ENCODE results near the gene EFNA2.

DNA sequence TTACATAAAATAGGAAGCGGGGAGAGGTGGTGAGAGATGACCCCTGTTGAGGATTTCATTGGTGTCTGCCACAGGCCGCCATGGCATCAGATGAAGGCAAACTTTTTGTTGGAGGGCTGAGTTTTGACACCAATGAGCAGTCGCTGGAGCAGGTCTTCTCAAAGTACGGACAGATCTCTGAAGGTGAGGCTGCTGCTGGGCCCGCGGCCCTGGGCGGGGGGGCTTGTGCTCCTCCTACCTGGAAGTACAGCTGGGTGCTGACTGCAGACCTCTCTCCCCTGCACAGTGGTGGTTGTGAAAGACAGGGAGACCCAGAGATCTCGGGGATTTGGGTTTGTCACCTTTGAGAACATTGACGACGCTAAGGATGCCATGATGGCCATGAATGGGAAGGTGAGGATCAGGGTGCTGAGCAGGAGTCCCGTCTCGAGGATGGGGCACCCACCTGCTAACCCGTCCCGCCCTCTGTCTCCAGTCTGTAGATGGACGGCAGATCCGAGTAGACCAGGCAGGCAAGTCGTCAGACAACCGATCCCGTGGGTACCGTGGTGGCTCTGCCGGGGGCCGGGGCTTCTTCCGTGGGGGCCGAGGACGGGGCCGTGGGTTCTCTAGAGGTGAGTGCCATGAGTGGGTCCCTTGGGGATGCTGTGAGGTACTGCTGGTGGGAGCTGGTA, 14.7 kb upstream of the EFNA2 start:
- TF ChIP-seq, protein P1, sequence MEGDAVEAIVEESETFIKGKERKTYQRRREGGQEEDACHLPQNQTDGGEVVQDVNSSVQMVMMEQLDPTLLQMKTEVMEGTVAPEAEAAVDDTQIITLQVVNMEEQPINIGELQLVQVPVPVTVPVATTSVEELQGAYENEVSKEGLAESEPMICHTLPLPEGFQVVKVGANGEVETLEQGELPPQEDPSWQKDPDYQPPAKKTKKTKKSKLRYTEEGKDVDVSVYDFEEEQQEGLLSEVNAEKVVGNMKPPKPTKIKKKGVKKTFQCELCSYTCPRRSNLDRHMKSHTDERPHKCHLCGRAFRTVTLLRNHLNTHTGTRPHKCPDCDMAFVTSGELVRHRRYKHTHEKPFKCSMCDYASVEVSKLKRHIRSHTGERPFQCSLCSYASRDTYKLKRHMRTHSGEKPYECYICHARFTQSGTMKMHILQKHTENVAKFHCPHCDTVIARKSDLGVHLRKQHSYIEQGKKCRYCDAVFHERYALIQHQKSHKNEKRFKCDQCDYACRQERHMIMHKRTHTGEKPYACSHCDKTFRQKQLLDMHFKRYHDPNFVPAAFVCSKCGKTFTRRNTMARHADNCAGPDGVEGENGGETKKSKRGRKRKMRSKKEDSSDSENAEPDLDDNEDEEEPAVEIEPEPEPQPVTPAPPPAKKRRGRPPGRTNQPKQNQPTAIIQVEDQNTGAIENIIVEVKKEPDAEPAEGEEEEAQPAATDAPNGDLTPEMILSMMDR (IDR thresholded peaks at IDR 0.05), result no peak
- TF ChIP-seq POLR2A (IDR thresholded peaks at IDR 0.05) (no peak), EP300 (IDR thresholded peaks at IDR 0.05) (no peak)
